Hematopoietic multipotent progenitor cell treated with erythropoietin and hydrocortisone succinate and interleukin-3 and kit ligand, for 8 days (in vitro differentiated cells): ENCODE data around the gene CYP2R1.
A peak's percentile ranks its signal among the peaks of the same experiment; 100 is the strongest.

Experiments
- DNase-seq: peaks from one replicate; pipeline ENCODE4 v3.0.0-alpha.2; 2015

CYP2R1 gene

GRCh38 chr11:14892036-14892556, at the start of gene CYP2R1:
Gene CYP2R1, minus strand, starts transcription at chr11:14892231. Its CDS starts 26 bp downstream, at chr11:14892205.
- DNase-seq: peak; percentile 97

GRCh38 chr11:14938936-14939335, 46.9 kb upstream of the CYP2R1 start:
- no peak for DNase-seq

- DNase-seq: no peak
Observed at GRCh38 chr11:14934641-14935351, 42.8 kb upstream of the CYP2R1 start.

GRCh38 chr11:14932447-14932846, 40.4 kb upstream of the CYP2R1 start:
- no peak for DNase-seq

GRCh38 chr11:14930369-14930768, 38.3 kb upstream of the CYP2R1 start:
- DNase-seq: no peak

GRCh38 chr11:14927146-14927545, 35.1 kb upstream of the CYP2R1 start:
- no peak for DNase-seq

- no peak for DNase-seq
Observed at GRCh38 chr11:14924318-14924717, 32.3 kb upstream of the CYP2R1 start.

- DNase-seq: no peak
Observed at GRCh38 chr11:14916403-14916802, 24.4 kb upstream of the CYP2R1 start.

GRCh38 chr11:14914536-14914935, 22.5 kb upstream of the CYP2R1 start:
- no peak for DNase-seq

GRCh38 chr11:14908214-14908880, 16.3 kb upstream of the CYP2R1 start:
- peak; percentile 46 for DNase-seq

- peak; percentile 75 for DNase-seq
Observed at GRCh38 chr11:14907411-14908213, 15.6 kb upstream of the CYP2R1 start.

GRCh38 chr11:14906993-14907392, 15.0 kb upstream of the CYP2R1 start:
- DNase-seq: no peak

GRCh38 chr11:14906578-14906977, 14.5 kb upstream of the CYP2R1 start:
- DNase-seq: no peak

- DNase-seq: peak; percentile 76
Observed at GRCh38 chr11:14905104-14906033, 13.3 kb upstream of the CYP2R1 start.

GRCh38 chr11:14904745-14905103, 12.7 kb upstream of the CYP2R1 start:
- peak; percentile 60 for DNase-seq

GRCh38 chr11:14902650-14903350, 10.8 kb upstream of the CYP2R1 start:
- DNase-seq: no peak

- no peak for DNase-seq
Observed at GRCh38 chr11:14898906-14899305, 6.9 kb upstream of the CYP2R1 start.

GRCh38 chr11:14898355-14898754, 6.3 kb upstream of the CYP2R1 start:
- no peak for DNase-seq

- no peak for DNase-seq
Observed at GRCh38 chr11:14894657-14895598, 2.9 kb upstream of the CYP2R1 start.

GRCh38 chr11:14892577-14892976, 546 bp upstream of the CYP2R1 start:
- no peak for DNase-seq
